NCI-H2081 (cell line): ENCODE measurements around the gene OGFOD1.
A peak's percentile ranks its signal among the peaks of the same experiment; 100 is the strongest.
"Not testable (repeated sequence)": the region's sequence is repeated elsewhere in the genome, so short reads cannot be mapped to it uniquely, and the experiment has no call there.

Source experiments
- DNase-seq, 2 experiments: peaks; one replicate each; lab custom pipeline; 2025; lab: John Stamatoyannopoulos, UW

The OGFOD1 gene

GRCh38 chr16:56480776-56481467 lies 29.6 kb downstream of the OGFOD1 start:
- DNase-seq = no peak

GRCh38 chr16:56481468-56482122 lies 30.2 kb downstream of the OGFOD1 start:
- DNase-seq = no peak

GRCh38 chr16:56482683-56483236 lies 31.4 kb downstream of the OGFOD1 start:
- DNase-seq = no peak

- no peak for DNase-seq
These were observed 32.0 kb downstream of the OGFOD1 start for GRCh38 chr16:56483394-56483793.

GRCh38 chr16:56488035-56488434 lies 36.7 kb downstream of the OGFOD1 start:
- DNase-seq = no peak

- DNase-seq = not testable (repeated sequence)
These were observed 37.5 kb downstream of the OGFOD1 start for GRCh38 chr16:56488868-56489267.

- DNase-seq = no peak
These were observed 40.4 kb downstream of the OGFOD1 start for GRCh38 chr16:56491657-56492261.

GRCh38 chr16:56493126-56493525 lies 41.8 kb downstream of the OGFOD1 start:
- DNase-seq = no peak

- no peak for DNase-seq
These were observed 42.5 kb downstream of the OGFOD1 start for GRCh38 chr16:56493815-56494214.

GRCh38 chr16:56505181-56505580 lies 53.8 kb downstream of the OGFOD1 start:
- no peak for DNase-seq

GRCh38 chr16:56506941-56507340 lies 55.6 kb downstream of the OGFOD1 start:
- DNase-seq = no peak

- no peak for DNase-seq
These were observed 59.2 kb downstream of the OGFOD1 start for GRCh38 chr16:56510544-56510943.

- no peak for DNase-seq
These were observed 60.7 kb downstream of the OGFOD1 start for GRCh38 chr16:56512025-56512424.

- DNase-seq = no peak
These were observed 61.7 kb downstream of the OGFOD1 start for GRCh38 chr16:56513091-56513490.

- peak in 1 of 2 experiments; percentile 35 for DNase-seq
These were observed 62.6 kb downstream of the OGFOD1 start for GRCh38 chr16:56513972-56514371.

GRCh38 chr16:56514845-56515244 lies 63.5 kb downstream of the OGFOD1 start:
- no peak for DNase-seq

GRCh38 chr16:56515665-56516064 lies 64.3 kb downstream of the OGFOD1 start:
- no peak for DNase-seq

GRCh38 chr16:56517206-56517605 lies 65.9 kb downstream of the OGFOD1 start:
- no peak for DNase-seq

- no peak for DNase-seq
These were observed 67.1 kb downstream of the OGFOD1 start for GRCh38 chr16:56518425-56518824.

GRCh38 chr16:56519459-56520250 lies 68.3 kb downstream of the OGFOD1 start, which contains the start of gene BBS2:
Gene BBS2, minus strand, starts transcription at chr16:56520024. Its CDS starts 162 bp downstream, at chr16:56519862.
- DNase-seq = peak; percentile 67 to 82

GRCh38 chr16:56520251-56520577 lies 68.9 kb downstream of the OGFOD1 start:
- DNase-seq = no peak

- DNase-seq = no peak
These were observed 73.9 kb downstream of the OGFOD1 start for GRCh38 chr16:56525236-56525635.
